ENCODE data around the gene CCDC6. TPM values are rescaled to one million over a fixed set of nuclear protein-coding genes. Genes with fewer than 3 reads are reported as not detected.
"Not testable (repeated sequence)": the region's sequence is repeated elsewhere in the genome, so short reads cannot be mapped to it uniquely, and the experiment has no call there.

Gene CCDC6
- total RNA-seq, 2 donors from 2014 or later: 60.4 to 64.3 TPM

- DNase-seq (ENCODE audit: low spot score): no peak
Measured at GRCh38 chr10:59750155-59750945, 156.0 kb downstream of the CCDC6 start.

DNA sequence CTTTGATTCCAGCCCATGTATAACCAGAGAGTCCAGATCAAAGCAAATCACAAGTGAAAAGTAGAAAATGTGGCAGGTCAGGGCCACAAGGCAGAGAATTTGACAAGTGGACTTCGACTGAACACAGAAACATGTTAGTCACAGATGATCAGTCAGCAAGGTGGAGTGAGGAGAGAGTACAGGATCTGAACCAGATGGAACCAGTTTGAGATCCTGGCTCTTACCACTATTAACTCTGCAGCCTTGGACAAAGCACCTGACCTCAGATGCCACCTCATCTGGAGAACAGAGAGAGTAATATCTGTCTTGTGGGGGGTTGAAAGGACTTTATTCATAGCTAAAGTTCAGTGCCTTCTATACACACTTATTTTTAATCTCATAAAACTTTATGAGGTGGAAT, 157.5 kb downstream of the CCDC6 start:
- no peak for DNase-seq (ENCODE audit: low spot score)
- intact Hi-C loops (cut with DNase I): no loop called here

More at GRCh38 chr10:59750155-59750945, 156.0 kb downstream of the CCDC6 start:
- intact Hi-C loops (cut with DNase I): no loop called here

DNA sequence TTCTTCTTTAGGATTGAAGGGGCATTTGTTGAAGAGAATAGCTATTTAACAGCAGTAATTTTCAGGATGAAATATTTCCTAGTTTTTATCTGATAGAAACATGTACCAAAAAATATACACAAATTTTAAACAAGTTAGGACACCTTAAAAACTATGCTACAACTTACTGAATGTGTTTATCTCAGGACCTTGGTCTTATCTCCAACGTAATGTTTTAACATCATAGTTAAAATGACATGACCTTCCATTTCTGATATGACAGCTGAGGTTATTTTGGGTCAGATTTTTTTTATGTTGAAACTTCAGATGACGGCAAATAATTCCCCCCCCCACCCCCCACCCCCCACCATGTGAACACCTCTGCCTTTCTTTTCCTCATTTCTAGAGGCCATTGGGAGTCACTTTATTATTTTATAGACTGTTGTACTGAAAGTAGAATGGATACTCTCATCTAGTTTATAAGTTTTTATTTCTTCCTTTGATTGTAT, 161.1 kb downstream of the CCDC6 start:
- intact Hi-C loops (cut with DNase I): no loop called here
- no peak for DNase-seq (ENCODE audit: low spot score)

- intact Hi-C loops (cut with DNase I); DNase-seq (ENCODE audit: low spot score): not testable (repeated sequence)
Measured at GRCh38 chr10:59744762-59745161, 161.6 kb downstream of the CCDC6 start.

- DNase-seq (ENCODE audit: low spot score); intact Hi-C loops (cut with DNase I): not testable (repeated sequence)
Measured at GRCh38 chr10:59744156-59744555, 162.2 kb downstream of the CCDC6 start.

DNA sequence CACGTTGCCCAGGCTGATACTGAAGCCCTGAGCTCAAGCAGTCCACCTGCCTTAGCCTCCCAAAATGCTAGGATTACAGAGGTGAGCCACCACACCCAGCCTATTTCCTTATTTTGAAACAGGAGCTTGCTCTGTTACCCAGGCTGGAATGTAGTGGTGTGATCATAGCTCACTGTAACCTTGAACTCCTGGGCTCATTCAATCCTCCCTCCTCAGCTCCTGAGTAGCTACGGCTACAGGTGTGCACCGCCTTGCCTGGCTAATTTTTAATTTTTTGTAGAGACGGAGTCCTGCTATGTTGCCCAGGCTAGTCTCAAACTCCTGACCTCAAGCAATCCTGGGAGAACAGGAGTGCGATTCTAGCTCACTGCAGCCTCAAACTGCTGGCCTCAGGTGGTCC, 164.8 kb downstream of the CCDC6 start:
- DNase-seq (ENCODE audit: low spot score): no peak
- intact Hi-C loops (cut with DNase I): no loop called here

DNA sequence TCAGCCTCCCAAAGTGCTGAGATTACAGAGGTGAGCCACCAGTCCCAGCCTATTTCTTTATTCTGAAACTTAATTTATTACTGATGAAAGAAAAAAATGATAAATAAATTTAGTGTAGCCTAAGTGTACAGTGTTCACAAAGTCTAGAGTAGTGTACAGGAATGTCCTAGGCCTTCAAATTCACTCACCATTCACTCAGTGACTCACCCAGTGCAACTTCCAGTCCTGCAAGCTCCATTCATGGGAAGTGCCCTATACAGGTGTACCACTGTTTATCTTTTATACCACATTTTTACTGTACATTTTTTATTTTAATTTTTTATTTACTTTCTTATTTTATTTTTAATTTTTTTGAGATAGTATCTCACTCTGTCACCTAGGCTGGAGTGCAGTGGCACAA, 165.3 kb downstream of the CCDC6 start:
- intact Hi-C loops (cut with DNase I): no loop called here
- no peak for DNase-seq (ENCODE audit: low spot score)

Other genes with a start within 250 kb of the CCDC6 start
- 1 to 10 TPM; 1.7 to 6.1 TPM for gene SLC16A9, start 196.7 kb downstream of the CCDC6 start, total RNA-seq
- under 1 TPM in 1 of 2 donors, not detected in 1; 0.38 TPM for gene MRLN, start 153.1 kb downstream of the CCDC6 start, total RNA-seq

All from posterior vena cava (tissue), 2 donors.